SK-N-SH treated with all-trans-retinoic acid at 6 μM for 48 hours (cell line): ENCODE measurements around the gene DCC.

Source experiments
- ATAC-seq: fragments of 200-7000 bp; cut with Tn5 transposase; 3 replicates; pipeline ENCODE4 v1.9.1; 2020; ENCODE audit warnings: mild to moderate bottlenecking, moderate library complexity
- ARNTL ChIP-seq: fragments of 450-650 bp; formaldehyde crosslinking; IDR thresholded peaks from 2 replicates; pipeline ENCODE4 v1.5.0; 2020; ENCODE audit warnings: low read depth, mild to moderate bottlenecking, moderate library complexity, borderline replicate concordance
- BACH2 ChIP-seq: fragments of 250-450 bp; sonication (Bioruptor Pico); IDR thresholded peaks from 2 replicates; pipeline ENCODE4 v1.9.0; 2021; ENCODE audit warnings: mild to moderate bottlenecking, borderline replicate concordance
- ESRRG ChIP-seq: fragments of 250-450 bp; sonication (Bioruptor Pico); IDR thresholded peaks from 2 replicates; pipeline ENCODE4 v1.6.1; 2021; ENCODE audit warnings: mild to moderate bottlenecking
- GLIS3 ChIP-seq: fragments of 250-450 bp; sonication (Bioruptor Pico); IDR thresholded peaks from 2 replicates; pipeline ENCODE4 v1.5.0; 2020; ENCODE audit warnings: mild to moderate bottlenecking, moderate library complexity
- ISL1 ChIP-seq: fragments of 250-450 bp; sonication (Bioruptor Pico); IDR thresholded peaks from 2 replicates; pipeline ENCODE4 v2.1.2; 2022; ENCODE audit warnings: mild to moderate bottlenecking, moderate library complexity
- OSR1 ChIP-seq: fragments of 250-450 bp; sonication (Bioruptor Pico); IDR thresholded peaks from 2 replicates; pipeline ENCODE4 v1.8.0; 2022; ENCODE audit warnings: moderate library complexity, mild to moderate bottlenecking, inconsistent platforms
- POU6F1 ChIP-seq: fragments of 250-450 bp; sonication (Bioruptor Pico); IDR thresholded peaks from 2 replicates; pipeline ENCODE4 v1.8.0; 2021; ENCODE audit warnings: low read depth, mild to moderate bottlenecking, moderate library complexity, borderline replicate concordance
- PPARA ChIP-seq: fragments of 250-450 bp; sonication (Bioruptor Pico); IDR thresholded peaks from 2 replicates; pipeline ENCODE4 v1.5.0; 2020; ENCODE audit warnings: mild to moderate bottlenecking, borderline replicate concordance
- SNAI2 ChIP-seq: fragments of 250-450 bp; sonication (Bioruptor Pico); IDR thresholded peaks from 2 replicates; pipeline ENCODE4 v1.5.0; 2020; ENCODE audit warnings: mild to moderate bottlenecking, moderate library complexity
- TOX ChIP-seq: fragments of 250-450 bp; sonication (Bioruptor Pico); IDR thresholded peaks from 2 replicates; pipeline ENCODE4 v1.8.0; 2021; ENCODE audit warnings: mild to moderate bottlenecking, moderate library complexity, borderline replicate concordance
- TSHZ2 ChIP-seq: fragments of 250-450 bp; sonication (Bioruptor Pico); IDR thresholded peaks from 2 replicates; pipeline ENCODE4 v1.5.0; 2020; ENCODE audit warnings: mild to moderate bottlenecking, moderate library complexity
- ZC3H10 ChIP-seq: fragments of 250-450 bp; sonication (Bioruptor Pico); IDR thresholded peaks from 2 replicates; pipeline ENCODE4 v1.5.1; 2021; ENCODE audit warnings: mild to moderate bottlenecking, moderate library complexity
- ZFP3 ChIP-seq: fragments of 250-450 bp; sonication (Bioruptor Pico); IDR thresholded peaks from 2 replicates; pipeline ENCODE4 v1.5.0; 2020; ENCODE audit warnings: mild to moderate bottlenecking, moderate library complexity
- ZFP30 ChIP-seq: fragments of 450-650 bp; formaldehyde crosslinking; IDR thresholded peaks from 2 replicates; pipeline ENCODE4 v1.5.0; 2022; ENCODE audit warnings: mild to moderate bottlenecking, moderate library complexity
- ZNF565 ChIP-seq: fragments of 450-650 bp; formaldehyde crosslinking; conservative IDR thresholded peaks from 2 replicates; pipeline ENCODE4 v1.5.0; 2020; ENCODE audit warnings: low read depth, mild to moderate bottlenecking, moderate library complexity
- ZNF70 ChIP-seq: fragments of 450-650 bp; formaldehyde crosslinking; IDR thresholded peaks from 2 replicates; pipeline ENCODE4 v1.5.0; 2020; ENCODE audit warnings: mild to moderate bottlenecking, moderate library complexity
- ZNF8 ChIP-seq: fragments of 450-650 bp; formaldehyde crosslinking; IDR thresholded peaks from 2 replicates; pipeline ENCODE4 v1.5.0; 2020; ENCODE audit warnings: mild to moderate bottlenecking, moderate library complexity
- TF ChIP-seq, protein P1 (sequence below): fragments of 250-450 bp; sonication (Bioruptor Pico); IDR thresholded peaks from 2 replicates; pipeline ENCODE4 v1.5.1; 2020; ENCODE audit warnings: low read depth, mild to moderate bottlenecking, moderate library complexity
- TF ChIP-seq, protein P2 (sequence below): fragments of 250-450 bp; sonication (Bioruptor Pico); IDR thresholded peaks from 2 replicates; pipeline ENCODE4 v1.5.1; 2021; ENCODE audit warnings: mild to moderate bottlenecking, moderate library complexity

DCC gene

GRCh38 chr18:52979892-52980291, 639.9 kb downstream of the DCC start:
- no peak for ATAC-seq

GRCh38 chr18:52991246-52991645, 651.2 kb downstream of the DCC start:
- no peak for ATAC-seq
- TF ChIP-seq ZNF565 (CRISPR knock-in tag) (no peak), TSHZ2 (CRISPR knock-in tag) (no peak), ZFP3 (CRISPR knock-in tag) (no peak), ZC3H10 (CRISPR knock-in tag) (no peak), ZNF8 (CRISPR knock-in tag) (no peak), POU6F1 (CRISPR knock-in tag) (no peak), PPARA (CRISPR knock-in tag) (no peak), ZNF70 (CRISPR knock-in tag) (no peak), BACH2 (CRISPR knock-in tag) (no peak), GLIS3 (CRISPR knock-in tag) (no peak)
- TF ChIP-seq, protein P1, sequence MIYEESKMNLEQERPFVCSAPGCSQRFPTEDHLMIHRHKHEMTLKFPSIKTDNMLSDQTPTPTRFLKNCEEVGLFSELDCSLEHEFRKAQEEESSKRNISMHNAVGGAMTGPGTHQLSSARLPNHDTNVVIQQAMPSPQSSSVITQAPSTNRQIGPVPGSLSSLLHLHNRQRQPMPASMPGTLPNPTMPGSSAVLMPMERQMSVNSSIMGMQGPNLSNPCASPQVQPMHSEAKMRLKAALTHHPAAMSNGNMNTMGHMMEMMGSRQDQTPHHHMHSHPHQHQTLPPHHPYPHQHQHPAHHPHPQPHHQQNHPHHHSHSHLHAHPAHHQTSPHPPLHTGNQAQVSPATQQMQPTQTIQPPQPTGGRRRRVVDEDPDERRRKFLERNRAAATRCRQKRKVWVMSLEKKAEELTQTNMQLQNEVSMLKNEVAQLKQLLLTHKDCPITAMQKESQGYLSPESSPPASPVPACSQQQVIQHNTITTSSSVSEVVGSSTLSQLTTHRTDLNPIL (CRISPR knock-in tag): no peak
- TF ChIP-seq, protein P2, sequence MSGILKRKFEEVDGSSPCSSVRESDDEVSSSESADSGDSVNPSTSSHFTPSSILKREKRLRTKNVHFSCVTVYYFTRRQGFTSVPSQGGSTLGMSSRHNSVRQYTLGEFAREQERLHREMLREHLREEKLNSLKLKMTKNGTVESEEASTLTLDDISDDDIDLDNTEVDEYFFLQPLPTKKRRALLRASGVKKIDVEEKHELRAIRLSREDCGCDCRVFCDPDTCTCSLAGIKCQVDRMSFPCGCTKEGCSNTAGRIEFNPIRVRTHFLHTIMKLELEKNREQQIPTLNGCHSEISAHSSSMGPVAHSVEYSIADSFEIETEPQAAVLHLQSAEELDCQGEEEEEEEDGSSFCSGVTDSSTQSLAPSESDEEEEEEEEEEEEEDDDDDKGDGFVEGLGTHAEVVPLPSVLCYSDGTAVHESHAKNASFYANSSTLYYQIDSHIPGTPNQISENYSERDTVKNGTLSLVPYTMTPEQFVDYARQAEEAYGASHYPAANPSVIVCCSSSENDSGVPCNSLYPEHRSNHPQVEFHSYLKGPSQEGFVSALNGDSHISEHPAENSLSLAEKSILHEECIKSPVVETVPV (CRISPR knock-in tag): no peak

More at GRCh38 chr18:52979892-52980291, 639.9 kb downstream of the DCC start:
- TF ChIP-seq ZC3H10 (CRISPR knock-in tag): no peak
- no peak for TF ChIP-seq TOX (CRISPR knock-in tag)
- no peak for TF ChIP-seq ZFP30
- TF ChIP-seq ZNF8 (CRISPR knock-in tag): no peak
- TF ChIP-seq, protein P1 (CRISPR knock-in tag): no peak

DNA sequence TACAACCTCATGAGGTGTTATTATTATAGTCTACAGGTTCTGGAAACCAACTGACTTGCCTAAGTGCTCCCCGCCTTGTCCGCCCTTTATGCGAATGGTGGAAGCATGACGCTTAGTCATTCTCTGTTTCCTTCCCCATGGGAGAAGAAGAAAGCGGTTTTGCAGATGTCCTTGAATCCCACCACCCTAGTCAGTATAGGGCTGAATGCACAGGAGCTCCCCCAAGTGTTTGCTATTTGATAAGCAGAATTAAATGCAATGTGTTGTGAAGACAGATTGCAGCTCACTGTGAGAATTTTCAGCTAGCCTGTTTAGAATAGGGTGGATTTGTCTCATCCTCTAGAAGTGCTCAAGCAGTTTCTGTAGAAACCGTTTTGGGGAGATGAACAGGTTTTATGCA, 652.0 kb downstream of the DCC start:
- no peak for TF ChIP-seq ZNF70 (CRISPR knock-in tag)
- no peak for TF ChIP-seq ZFP30
- TF ChIP-seq ZNF565 (CRISPR knock-in tag): no peak
- TF ChIP-seq ESRRG (CRISPR knock-in tag): no peak
- TF ChIP-seq SNAI2 (CRISPR knock-in tag): no peak
- TF ChIP-seq ZFP3 (CRISPR knock-in tag): no peak
- ATAC-seq: no peak

GRCh38 chr18:52995875-52996274, 655.9 kb downstream of the DCC start:
- ATAC-seq: no peak

More at GRCh38 chr18:52995875-52996274, 655.9 kb downstream of the DCC start:
- no peak for TF ChIP-seq ISL1 (CRISPR knock-in tag)
- TF ChIP-seq OSR1: no peak
- no peak for TF ChIP-seq GLIS3 (CRISPR knock-in tag)
- TF ChIP-seq ARNTL (CRISPR knock-in tag): no peak
- no peak for TF ChIP-seq TSHZ2 (CRISPR knock-in tag)
- TF ChIP-seq ZFP30: no peak
- no peak for TF ChIP-seq ZNF565 (CRISPR knock-in tag)
- no peak for TF ChIP-seq POU6F1 (CRISPR knock-in tag)
- TF ChIP-seq, protein P1 (CRISPR knock-in tag): no peak
- no peak for TF ChIP-seq ZFP3 (CRISPR knock-in tag)
- TF ChIP-seq ZC3H10 (CRISPR knock-in tag): no peak
- no peak for TF ChIP-seq PPARA (CRISPR knock-in tag)
- TF ChIP-seq TOX (CRISPR knock-in tag): no peak
- no peak for TF ChIP-seq ZNF8 (CRISPR knock-in tag)
